NB4 (cell line): ENCODE measurements around the gene TEX54.

ENCODE experiments used
- DNase-seq: peaks from one replicate; pipeline ENCODE4 v3.0.0; 2010; ENCODE audit warnings: low read depth
- H3K4me3 ChIP-seq: one replicate; pipeline ENCODE4 v1.5.1; 2011; ENCODE audit warnings: mild to moderate bottlenecking, low read depth, low read length, moderate library complexity
- MAX ChIP-seq: IDR thresholded peaks from 2 replicates; pipeline ENCODE4 v1.6.1; 2011; ENCODE audit warnings: low read depth, low read length
- MYC ChIP-seq: IDR thresholded peaks from 2 replicates; pipeline ENCODE4 v1.6.1; 2011; ENCODE audit warnings: low read depth, low read length
- POLR2A ChIP-seq: IDR thresholded peaks from 2 replicates; pipeline ENCODE4 v1.6.1; 2011; ENCODE audit warnings: mild to moderate bottlenecking; ENCODE audit not compliant: insufficient read length; ENCODE audit errors: extremely low read depth
- TF ChIP-seq, protein P1 (sequence below): IDR thresholded peaks from one replicate; pipeline ENCODE4 v1.5.1; 2012; ENCODE audit warnings: low read depth, low read length

Gene TEX54

GRCh38 chr11:62801071-62801470 is 31.6 kb downstream of the TEX54 start:
- H3K4me3 ChIP-seq = no peak overlapping the region
- TF ChIP-seq MYC (no peak), POLR2A (no peak), MAX (no peak)
- TF ChIP-seq, protein P1, sequence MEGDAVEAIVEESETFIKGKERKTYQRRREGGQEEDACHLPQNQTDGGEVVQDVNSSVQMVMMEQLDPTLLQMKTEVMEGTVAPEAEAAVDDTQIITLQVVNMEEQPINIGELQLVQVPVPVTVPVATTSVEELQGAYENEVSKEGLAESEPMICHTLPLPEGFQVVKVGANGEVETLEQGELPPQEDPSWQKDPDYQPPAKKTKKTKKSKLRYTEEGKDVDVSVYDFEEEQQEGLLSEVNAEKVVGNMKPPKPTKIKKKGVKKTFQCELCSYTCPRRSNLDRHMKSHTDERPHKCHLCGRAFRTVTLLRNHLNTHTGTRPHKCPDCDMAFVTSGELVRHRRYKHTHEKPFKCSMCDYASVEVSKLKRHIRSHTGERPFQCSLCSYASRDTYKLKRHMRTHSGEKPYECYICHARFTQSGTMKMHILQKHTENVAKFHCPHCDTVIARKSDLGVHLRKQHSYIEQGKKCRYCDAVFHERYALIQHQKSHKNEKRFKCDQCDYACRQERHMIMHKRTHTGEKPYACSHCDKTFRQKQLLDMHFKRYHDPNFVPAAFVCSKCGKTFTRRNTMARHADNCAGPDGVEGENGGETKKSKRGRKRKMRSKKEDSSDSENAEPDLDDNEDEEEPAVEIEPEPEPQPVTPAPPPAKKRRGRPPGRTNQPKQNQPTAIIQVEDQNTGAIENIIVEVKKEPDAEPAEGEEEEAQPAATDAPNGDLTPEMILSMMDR = no peak
- no peak for DNase-seq

DNA sequence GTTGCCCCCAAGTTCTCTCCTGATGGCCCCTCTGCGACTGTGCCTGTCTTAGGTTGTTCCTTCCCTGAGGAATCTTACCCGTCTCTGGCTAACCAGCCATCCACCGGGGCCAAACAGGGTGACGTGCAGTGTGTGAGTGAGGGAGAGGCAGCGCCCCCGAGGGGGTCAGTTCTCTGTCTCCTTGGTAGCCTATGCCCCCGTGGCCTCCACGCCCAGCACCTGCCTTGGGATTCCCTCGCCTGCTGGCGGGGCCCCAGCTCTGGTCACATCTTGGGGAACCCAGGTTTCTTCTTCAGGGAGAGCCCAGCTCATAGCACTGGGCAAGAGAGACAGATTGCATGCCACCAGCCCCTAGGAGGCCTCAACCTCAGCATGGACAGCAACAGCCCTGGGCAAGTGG is 33.2 kb downstream of the TEX54 start:
- TF ChIP-seq MAX (no peak), POLR2A (no peak), MYC (no peak)
- TF ChIP-seq, protein P1 = no peak
- H3K4me3 ChIP-seq = no peak overlapping the region
- DNase-seq = no peak

- no peak for DNase-seq
- H3K4me3 ChIP-seq = no peak overlapping the region
- TF ChIP-seq MYC (no peak), MAX (no peak), POLR2A (no peak)
- TF ChIP-seq, protein P1 = no peak
These were observed 36.4 kb downstream of the TEX54 start for GRCh38 chr11:62796281-62796680.

- no peak overlapping the region for H3K4me3 ChIP-seq
- TF ChIP-seq MAX (no peak), POLR2A (no peak), MYC (no peak)
- TF ChIP-seq, protein P1 = no peak
- DNase-seq = no peak
These were observed 38.4 kb downstream of the TEX54 start for GRCh38 chr11:62794201-62794775.

DNA sequence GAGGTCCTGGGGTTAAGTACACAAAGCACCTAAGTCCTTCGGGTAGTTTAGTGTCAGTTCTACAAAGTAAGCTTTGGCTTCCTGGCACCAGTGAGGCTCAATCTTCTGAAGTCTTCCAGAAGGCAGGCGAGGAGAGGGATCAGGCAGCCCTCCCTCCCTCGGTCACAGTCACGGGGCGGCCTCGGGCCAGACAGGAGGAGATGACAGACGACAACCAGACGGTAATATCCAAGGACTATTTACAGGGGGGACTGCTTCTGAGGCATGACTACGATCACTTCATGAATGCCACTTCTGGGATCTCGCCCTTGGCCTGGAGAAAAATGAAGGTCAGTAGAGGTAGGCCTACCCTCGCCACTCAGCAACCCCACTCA is 40.5 kb downstream of the TEX54 start:
- DNase-seq = peak; percentile 43
- peak overlapping the region; percentile 12 for H3K4me3 ChIP-seq
- TF ChIP-seq, protein P1 = no peak
- TF ChIP-seq MAX (no peak), MYC (no peak), POLR2A (no peak)
